ENCODE data around the gene C3AR1.
A peak's percentile ranks its signal among the peaks of the same experiment; 100 is the strongest.
"Not testable (repeated sequence)": the region's sequence is repeated elsewhere in the genome, so short reads cannot be mapped to it uniquely, and the experiment has no call there.

The C3AR1 gene

GRCh38 chr12:8096281-8096915 lies 30.2 kb upstream of the C3AR1 start:
- no peak for TF ChIP-seq REST (IDR thresholded peaks at IDR 0.05; ENCODE audit: insufficient replicate concordance, low read depth)
- TF ChIP-seq POLR2AphosphoS5 (IDR thresholded peaks at IDR 0.05; ENCODE audit: low read depth) = no peak
- no peak for TF ChIP-seq GABPA (IDR thresholded peaks at IDR 0.05; ENCODE audit: low read depth)
- TF ChIP-seq SPI1 (IDR thresholded peaks at IDR 0.05; ENCODE audit: borderline replicate concordance, low read depth) = no peak
- TF ChIP-seq, protein P1, sequence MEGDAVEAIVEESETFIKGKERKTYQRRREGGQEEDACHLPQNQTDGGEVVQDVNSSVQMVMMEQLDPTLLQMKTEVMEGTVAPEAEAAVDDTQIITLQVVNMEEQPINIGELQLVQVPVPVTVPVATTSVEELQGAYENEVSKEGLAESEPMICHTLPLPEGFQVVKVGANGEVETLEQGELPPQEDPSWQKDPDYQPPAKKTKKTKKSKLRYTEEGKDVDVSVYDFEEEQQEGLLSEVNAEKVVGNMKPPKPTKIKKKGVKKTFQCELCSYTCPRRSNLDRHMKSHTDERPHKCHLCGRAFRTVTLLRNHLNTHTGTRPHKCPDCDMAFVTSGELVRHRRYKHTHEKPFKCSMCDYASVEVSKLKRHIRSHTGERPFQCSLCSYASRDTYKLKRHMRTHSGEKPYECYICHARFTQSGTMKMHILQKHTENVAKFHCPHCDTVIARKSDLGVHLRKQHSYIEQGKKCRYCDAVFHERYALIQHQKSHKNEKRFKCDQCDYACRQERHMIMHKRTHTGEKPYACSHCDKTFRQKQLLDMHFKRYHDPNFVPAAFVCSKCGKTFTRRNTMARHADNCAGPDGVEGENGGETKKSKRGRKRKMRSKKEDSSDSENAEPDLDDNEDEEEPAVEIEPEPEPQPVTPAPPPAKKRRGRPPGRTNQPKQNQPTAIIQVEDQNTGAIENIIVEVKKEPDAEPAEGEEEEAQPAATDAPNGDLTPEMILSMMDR (IDR thresholded peaks at IDR 0.05; ENCODE audit: insufficient read depth, low read length) = no peak
- H3K27ac ChIP-seq (replicated peaks) = peak overlapping the region; percentile 11
- DNase-seq (ENCODE audit: low read depth in 1 of 2, low spot score in 1 of 2) = peak in 1 of 2 experiments; percentile 18

DNA sequence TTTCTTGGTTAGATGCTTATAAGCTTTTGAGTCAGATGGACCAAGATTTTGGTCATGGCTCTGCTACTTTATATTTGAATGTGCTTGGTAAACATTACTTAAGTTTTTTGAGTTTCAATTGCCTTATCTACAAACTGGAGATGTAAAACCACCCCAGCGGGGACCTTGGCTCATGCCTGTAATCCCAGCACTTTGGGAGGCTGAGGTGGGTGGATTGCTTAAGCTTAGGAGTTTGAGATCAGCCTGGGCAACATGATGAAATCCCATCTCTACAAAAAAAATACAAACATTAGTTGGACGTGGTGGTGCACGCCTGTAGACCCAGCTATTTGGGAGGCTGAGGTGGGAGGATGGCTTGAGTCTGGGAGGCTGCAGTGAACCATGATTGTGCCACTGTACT lies 27.1 kb upstream of the C3AR1 start:
- DNase-seq (ENCODE audit: low read depth in 1 of 2, low spot score in 1 of 2) = no peak
- H3K4me3 ChIP-seq (replicated peaks; ENCODE audit: insufficient read depth, low read length) = no peak overlapping the region
- H3K27ac ChIP-seq (replicated peaks) = no peak overlapping the region
- TF ChIP-seq SPI1 (IDR thresholded peaks at IDR 0.05; ENCODE audit: borderline replicate concordance, low read depth) (no peak), GABPA (IDR thresholded peaks at IDR 0.05; ENCODE audit: low read depth) (no peak), REST (IDR thresholded peaks at IDR 0.05; ENCODE audit: insufficient replicate concordance, low read depth) (no peak), POLR2AphosphoS5 (IDR thresholded peaks at IDR 0.05; ENCODE audit: low read depth) (no peak)
- TF ChIP-seq, protein P1 (IDR thresholded peaks at IDR 0.05; ENCODE audit: insufficient read depth, low read length) = no peak
- no peaks in the 10 kb centered on the region for H3K27me3 ChIP-seq (ENCODE audit: insufficient read depth, poor library complexity, severe bottlenecking)

More at GRCh38 chr12:8096281-8096915, 30.2 kb upstream of the C3AR1 start:
- H3K4me3 ChIP-seq (replicated peaks; ENCODE audit: insufficient read depth, low read length) = no peak overlapping the region
- H3K27me3 ChIP-seq (ENCODE audit: insufficient read depth, poor library complexity, severe bottlenecking) = no peaks in the 10 kb centered on the region

- H3K27me3 ChIP-seq (ENCODE audit: insufficient read depth, poor library complexity, severe bottlenecking) = no peaks in the 10 kb centered on the region
- H3K27ac ChIP-seq (replicated peaks) = no peak overlapping the region
- DNase-seq (ENCODE audit: low read depth in 1 of 2, low spot score in 1 of 2) = no peak
- TF ChIP-seq GABPA (IDR thresholded peaks at IDR 0.05; ENCODE audit: low read depth) (no peak), SPI1 (IDR thresholded peaks at IDR 0.05; ENCODE audit: borderline replicate concordance, low read depth) (no peak; the same call in 1 of the 2 replicates), POLR2AphosphoS5 (IDR thresholded peaks at IDR 0.05; ENCODE audit: low read depth) (no peak), REST (IDR thresholded peaks at IDR 0.05; ENCODE audit: insufficient replicate concordance, low read depth) (no peak)
- TF ChIP-seq, protein P1 (IDR thresholded peaks at IDR 0.05; ENCODE audit: insufficient read depth, low read length) = no peak
- H3K4me3 ChIP-seq (replicated peaks; ENCODE audit: insufficient read depth, low read length) = no peak overlapping the region
Measured at GRCh38 chr12:8089716-8090115, 23.6 kb upstream of the C3AR1 start.

GRCh38 chr12:8089277-8089676 lies 23.1 kb upstream of the C3AR1 start:
- not testable (repeated sequence) for H3K27ac ChIP-seq (replicated peaks); H3K27me3 ChIP-seq (ENCODE audit: insufficient read depth, poor library complexity, severe bottlenecking); H3K4me3 ChIP-seq (replicated peaks; ENCODE audit: insufficient read depth, low read length); DNase-seq (ENCODE audit: low read depth in 1 of 2, low spot score in 1 of 2)
